AG08395 (cell line): ENCODE data around the gene ACSS3.

Experiments
- DNase-seq: peaks from one replicate; pipeline ENCODE4 v3.0.0; 2012; ENCODE audit warnings: mixed read lengths, low spot score

The ACSS3 gene

GRCh38 chr12:81224626-81225025 lies 146.7 kb downstream of the ACSS3 start:
- DNase-seq, result no peak

GRCh38 chr12:81229759-81230158 lies 151.9 kb downstream of the ACSS3 start:
- DNase-seq, result no peak

GRCh38 chr12:81231574-81232368 lies 153.9 kb downstream of the ACSS3 start:
- no peak for DNase-seq

GRCh38 chr12:81245458-81245857 lies 167.6 kb downstream of the ACSS3 start:
- no peak for DNase-seq

GRCh38 chr12:81245907-81246570 lies 168.2 kb downstream of the ACSS3 start:
- DNase-seq, result no peak

- DNase-seq, result no peak
Observed at GRCh38 chr12:81249976-81250375, 172.1 kb downstream of the ACSS3 start.

GRCh38 chr12:81252228-81252627 lies 174.3 kb downstream of the ACSS3 start:
- peak; percentile 10 for DNase-seq

GRCh38 chr12:81253360-81253759 lies 175.5 kb downstream of the ACSS3 start:
- no peak for DNase-seq

- no peak for DNase-seq
Observed at GRCh38 chr12:81255456-81255855, 177.6 kb downstream of the ACSS3 start.

GRCh38 chr12:81255947-81256346 lies 178.1 kb downstream of the ACSS3 start:
- DNase-seq, result no peak

GRCh38 chr12:81257947-81258551 lies 180.2 kb downstream of the ACSS3 start:
- DNase-seq, result peak; percentile 33

- no peak for DNase-seq
Observed at GRCh38 chr12:81259360-81259759, 181.5 kb downstream of the ACSS3 start.

GRCh38 chr12:81261508-81262207 lies 183.8 kb downstream of the ACSS3 start:
- no peak for DNase-seq

GRCh38 chr12:81263072-81263471 lies 185.2 kb downstream of the ACSS3 start:
- no peak for DNase-seq

- no peak for DNase-seq
Observed at GRCh38 chr12:81270385-81270784, 192.5 kb downstream of the ACSS3 start.

- no peak for DNase-seq
Observed at GRCh38 chr12:81274637-81275529, 197.0 kb downstream of the ACSS3 start.

GRCh38 chr12:81284137-81284536 lies 206.3 kb downstream of the ACSS3 start:
- DNase-seq, result peak; percentile 8

- DNase-seq, result no peak
Observed at GRCh38 chr12:81288651-81289050, 210.8 kb downstream of the ACSS3 start.

GRCh38 chr12:81294325-81295190 lies 216.7 kb downstream of the ACSS3 start:
- DNase-seq, result no peak

GRCh38 chr12:81295251-81295650 lies 217.4 kb downstream of the ACSS3 start:
- DNase-seq, result no peak
